KMS-11 (cell line): ENCODE data around the gene EGR2.

Experiments
- H2AFZ ChIP-seq: fragments of 200-600 bp; sonication (generic); 2 replicates; pipeline ENCODE4 v1.6.1; 2016; ENCODE audit warnings: antibody characterized with exemption, mixed run types, low read depth
- H3K27ac ChIP-seq: fragments of 200-600 bp; sonication (generic); 2 replicates; pipeline ENCODE4 v1.6.1; 2016; ENCODE audit warnings: mild to moderate bottlenecking, mixed run types
- H3K27me3 ChIP-seq: fragments of 200-600 bp; sonication (generic); 2 replicates; pipeline ENCODE4 v1.6.1; 2017; ENCODE audit warnings: mild to moderate bottlenecking, low read depth, mixed run types, moderate library complexity; ENCODE audit not compliant: insufficient read depth
- H3K36me3 ChIP-seq: fragments of 200-600 bp; sonication (generic); 2 replicates; pipeline ENCODE4 v1.6.1; 2017; ENCODE audit warnings: mild to moderate bottlenecking, mixed run types; ENCODE audit not compliant: insufficient read depth
- H3K4me1 ChIP-seq: fragments of 200-600 bp; sonication (generic); 2 replicates; pipeline ENCODE4 v1.6.1; 2016; ENCODE audit warnings: mild to moderate bottlenecking, low read depth, mixed run types; ENCODE audit not compliant: poor library complexity, severe bottlenecking
- H3K4me2 ChIP-seq: fragments of 200-600 bp; sonication (generic); 2 replicates; pipeline ENCODE4 v1.7.0; 2016; ENCODE audit warnings: mild to moderate bottlenecking, mixed run types
- H3K4me3 ChIP-seq: fragments of 200-600 bp; sonication (generic); IDR thresholded peaks from 2 replicates; pipeline ENCODE4 v1.6.1; 2017; ENCODE audit warnings: low read depth, low read length, mixed read lengths; ENCODE audit not compliant: insufficient read depth
- H3K79me2 ChIP-seq: fragments of 200-600 bp; sonication (generic); 2 replicates; pipeline ENCODE4 v1.6.1; 2016; ENCODE audit warnings: low read depth, mixed run types; ENCODE audit not compliant: insufficient read depth
- H3K9ac ChIP-seq: fragments of 200-600 bp; sonication (generic); 2 replicates; pipeline ENCODE4 v1.6.1; 2016; ENCODE audit warnings: mild to moderate bottlenecking, mixed run types
- H4K20me1 ChIP-seq: fragments of 200-600 bp; sonication (generic); 2 replicates; pipeline ENCODE4 v1.6.1; 2016; ENCODE audit warnings: mild to moderate bottlenecking, mixed run types; ENCODE audit not compliant: insufficient read depth
- CTCF ChIP-seq: fragments of 200-600 bp; sonication (generic); conservative IDR thresholded peaks from 2 replicates; pipeline ENCODE4 v1.6.1; 2017; ENCODE audit warnings: low read depth, mild to moderate bottlenecking, antibody characterized with exemption, low read length, moderate library complexity, mixed read lengths

Gene EGR2

GRCh38 chr10:62772186-62772974 lies 43.8 kb downstream of the EGR2 start:
- H3K79me2 ChIP-seq: no peaks in the 10 kb centered on the region
- no peaks in the 10 kb centered on the region for H3K27me3 ChIP-seq
- H3K4me1 ChIP-seq: peaks cover 29% of the 10 kb centered on the region
- H3K27ac ChIP-seq: no peak overlapping the region
- H4K20me1 ChIP-seq: no peaks in the 10 kb centered on the region
- H3K4me3 ChIP-seq: no peak overlapping the region
- no peak overlapping the region for H3K9ac ChIP-seq
- no peak overlapping the region for H2AFZ ChIP-seq
- no peak overlapping the region for H3K4me2 ChIP-seq
- no peak for TF ChIP-seq CTCF
- H3K36me3 ChIP-seq: no peaks in the 10 kb centered on the region

- no peak overlapping the region; the same call in 1 of the 2 replicates for H3K9ac ChIP-seq
- H2AFZ ChIP-seq: peak overlapping the region; percentile 17; the same call in 1 of the 2 replicates
- peak overlapping the region; percentile 27; the same call in 1 of the 2 replicates for H3K4me2 ChIP-seq
- no peak overlapping the region for H3K4me3 ChIP-seq
- H4K20me1 ChIP-seq: no peaks in the 10 kb centered on the region
- H3K79me2 ChIP-seq: no peaks in the 10 kb centered on the region
- H3K36me3 ChIP-seq: no peaks in the 10 kb centered on the region
- no peak for TF ChIP-seq CTCF
- no peaks in the 10 kb centered on the region for H3K27me3 ChIP-seq
- no peak overlapping the region; the same call in 1 of the 2 replicates for H3K27ac ChIP-seq
- H3K4me1 ChIP-seq: peaks cover 19% of the 10 kb centered on the region
These were observed 46.5 kb downstream of the EGR2 start for GRCh38 chr10:62769574-62770242.

- Histone ChIP-seq H3K27me3 (no peaks in the 10 kb centered on the region), H3K4me3 (no peak overlapping the region), H3K4me1 (peaks cover 19% of the 10 kb centered on the region), H4K20me1 (no peaks in the 10 kb centered on the region), H3K79me2 (no peaks in the 10 kb centered on the region), H3K36me3 (no peaks in the 10 kb centered on the region), H3K27ac (no peak overlapping the region), H2AFZ (no peak overlapping the region), H3K4me2 (no peak overlapping the region), H3K9ac (no peak overlapping the region)
- no peak for TF ChIP-seq CTCF
These were observed 49.8 kb downstream of the EGR2 start for GRCh38 chr10:62766386-62766785.

GRCh38 chr10:62765726-62766125 lies 50.4 kb downstream of the EGR2 start:
- Histone ChIP-seq H3K4me1 (peaks cover 18% of the 10 kb centered on the region), H3K4me2 (no peak overlapping the region), H2AFZ (no peak overlapping the region), H3K27ac (no peak overlapping the region), H3K79me2 (no peaks in the 10 kb centered on the region), H3K4me3 (no peak overlapping the region), H3K9ac (no peak overlapping the region), H3K36me3 (no peaks in the 10 kb centered on the region), H3K27me3 (no peaks in the 10 kb centered on the region), H4K20me1 (no peaks in the 10 kb centered on the region)
- no peak for TF ChIP-seq CTCF
